Astrocyte (in vitro differentiated cells and primary cell): ENCODE results near the gene HSPB2. TPM values are rescaled to one million over a fixed set of nuclear protein-coding genes. Genes with fewer than 3 reads are reported as not detected.

Experiments used
- DNase-seq: peaks from one replicate; pipeline ENCODE4 v3.0.0-alpha.2; 2010; ENCODE audit warnings: low read depth
- FAIRE-seq: peaks from 2 replicates; lab custom pipeline; 2011; peaks lifted over from hg19 to GRCh38; lab: Jason Lieb, UNC
- H2AFZ ChIP-seq: 2 replicates; pipeline ENCODE4 v1.6.0; 2012; ENCODE audit warnings: low read depth, low read length, inconsistent platforms
- H3K27ac ChIP-seq: 2 replicates; pipeline ENCODE4 v1.5.1; 2011; ENCODE audit warnings: low read depth, low read length, inconsistent platforms
- H3K27me3 ChIP-seq: 2 replicates; pipeline ENCODE4 v1.6.0; 2011; ENCODE audit warnings: low read length, inconsistent platforms; ENCODE audit not compliant: insufficient read depth
- H3K36me3 ChIP-seq: 2 replicates; pipeline ENCODE4 v1.5.1; 2011; ENCODE audit warnings: low read length, inconsistent platforms; ENCODE audit not compliant: insufficient read depth
- H3K4me1 ChIP-seq: 2 replicates; pipeline ENCODE4 v1.5.1; 2011; ENCODE audit warnings: low read length, inconsistent platforms; ENCODE audit not compliant: insufficient read depth
- H3K4me2 ChIP-seq: 2 replicates; pipeline ENCODE4 v1.6.0; 2012; ENCODE audit warnings: low read length, inconsistent platforms
- H3K4me3 ChIP-seq: 2 replicates; pipeline ENCODE4 v1.5.1; 2011; ENCODE audit warnings: low read depth, mild to moderate bottlenecking, low read length, inconsistent platforms; ENCODE audit not compliant: insufficient read depth
- H3K79me2 ChIP-seq: 2 replicates; pipeline ENCODE4 v1.6.0; 2012; ENCODE audit warnings: mild to moderate bottlenecking, low read length, inconsistent platforms; ENCODE audit not compliant: insufficient read depth
- H3K9ac ChIP-seq: 2 replicates; pipeline ENCODE4 v1.6.0; 2012; ENCODE audit warnings: mild to moderate bottlenecking, low read length, inconsistent platforms
- H3K9me3 ChIP-seq: 2 replicates; pipeline ENCODE4 v1.5.1; 2012; ENCODE audit warnings: low read depth, mild to moderate bottlenecking, low read length, inconsistent platforms; ENCODE audit not compliant: insufficient read depth
- H4K20me1 ChIP-seq: 2 replicates; pipeline ENCODE4 v1.6.0; 2012; ENCODE audit warnings: low read length, inconsistent platforms; ENCODE audit not compliant: insufficient read depth
- H3K27ac Mint-ChIP-seq: one replicate; pipeline ENCODE4 v1.8.0; 2021; ENCODE audit warnings: mild to moderate bottlenecking, mixed read lengths; ENCODE audit not compliant: unreplicated experiment
- H3K27me3 Mint-ChIP-seq: one replicate; pipeline ENCODE4 v1.8.0; 2021; ENCODE audit warnings: low read depth, mixed read lengths; ENCODE audit not compliant: unreplicated experiment
- H3K36me3 Mint-ChIP-seq: one replicate; pipeline ENCODE4 v1.8.0; 2021; ENCODE audit warnings: low read depth, mixed read lengths; ENCODE audit not compliant: unreplicated experiment
- H3K4me1 Mint-ChIP-seq: one replicate; pipeline ENCODE4 v1.8.0; 2021; ENCODE audit warnings: low read depth, mixed read lengths; ENCODE audit not compliant: unreplicated experiment
- H3K4me3 Mint-ChIP-seq: one replicate; pipeline ENCODE4 v1.8.0; 2021; ENCODE audit warnings: mild to moderate bottlenecking, moderate library complexity, mixed read lengths; ENCODE audit not compliant: unreplicated experiment
- H3K9me3 Mint-ChIP-seq: one replicate; pipeline ENCODE4 v1.8.0; 2021; ENCODE audit warnings: mild to moderate bottlenecking, mixed read lengths; ENCODE audit not compliant: unreplicated experiment
- CTCF ChIP-seq: IDR thresholded peaks from 2 replicates; pipeline ENCODE4 v1.5.1; 2011; ENCODE audit warnings: low read depth, mild to moderate bottlenecking, inconsistent platforms, low read length, moderate library complexity; ENCODE audit not compliant: insufficient read depth
- EZH2 ChIP-seq: IDR thresholded peaks from 2 replicates; pipeline ENCODE4 v1.6.1; 2012; ENCODE audit warnings: mild to moderate bottlenecking, low read length, inconsistent platforms; ENCODE audit not compliant: insufficient read depth
- total RNA-seq: library from RNA; stranded (reverse); gene quantifications from 2 replicates; pipeline ENCODE4 v1.2.1, GENCODE V29; 2021

HSPB2 gene
- total RNA-seq, 1 donor from 2014 or later: not detected

DNA sequence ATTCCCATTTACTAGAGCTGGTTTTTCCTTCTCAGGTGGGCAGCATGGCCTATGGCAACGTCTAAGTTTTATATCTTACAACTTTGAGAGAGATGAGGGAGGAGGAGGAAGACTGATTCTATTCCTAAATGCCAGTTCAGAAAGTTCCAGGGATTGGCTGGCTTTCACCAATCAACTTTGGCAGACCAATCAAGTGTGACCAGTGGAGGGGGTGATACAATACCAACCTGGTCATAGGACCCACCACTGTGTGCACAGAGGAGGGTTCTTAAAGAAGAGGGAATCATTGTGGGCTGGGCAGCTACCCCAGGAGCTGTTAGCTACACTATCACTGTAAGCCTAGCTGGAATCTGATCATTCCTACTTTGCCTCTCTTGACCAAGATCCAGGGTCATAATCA lies 32.7 kb downstream of the HSPB2 start:
- H3K4me3 Mint-ChIP-seq: peak overlapping the region; percentile 11
- TF ChIP-seq CTCF (no peak), EZH2 (no peak)
- Histone ChIP-seq H3K9me3 (no peaks in the 10 kb centered on the region), H2AFZ (peak overlapping the region; percentile 9), H3K4me3 (peak overlapping the region; percentile 2), H3K27ac (peak overlapping the region; percentile 86), H3K27me3 (no peaks in the 10 kb centered on the region), H3K4me2 (peak overlapping the region; percentile 60), H3K79me2 (peaks cover 18% of the 10 kb centered on the region), H3K4me1 (peaks cover 23% of the 10 kb centered on the region), H3K36me3 (no peaks in the 10 kb centered on the region), H4K20me1 (no peaks in the 10 kb centered on the region), H3K9ac (peak overlapping the region; percentile 67)
- H3K27ac Mint-ChIP-seq: peak overlapping the region; percentile 99
- no peaks in the 10 kb centered on the region for H3K27me3 Mint-ChIP-seq
- no peaks in the 10 kb centered on the region for H3K9me3 Mint-ChIP-seq
- H3K36me3 Mint-ChIP-seq: no peaks in the 10 kb centered on the region
- peaks cover 22% of the 10 kb centered on the region for H3K4me1 Mint-ChIP-seq
- FAIRE-seq (no peak), DNase-seq (no peak)

GRCh38 chr11:111946499-111946898 lies 34.0 kb downstream of the HSPB2 start:
- Mint-ChIP-seq H3K4me3 (no peak overlapping the region), H3K9me3 (no peaks in the 10 kb centered on the region), H3K27ac (no peak overlapping the region), H3K27me3 (no peaks in the 10 kb centered on the region), H3K36me3 (no peaks in the 10 kb centered on the region), H3K4me1 (peaks cover 18% of the 10 kb centered on the region)
- Histone ChIP-seq H3K79me2 (peaks cover 10% of the 10 kb centered on the region), H3K4me2 (no peak overlapping the region), H4K20me1 (no peaks in the 10 kb centered on the region), H2AFZ (no peak overlapping the region), H3K4me1 (peaks cover 22% of the 10 kb centered on the region), H3K9me3 (no peaks in the 10 kb centered on the region), H3K27ac (no peak overlapping the region), H3K4me3 (no peak overlapping the region), H3K9ac (no peak overlapping the region), H3K27me3 (no peaks in the 10 kb centered on the region), H3K36me3 (no peaks in the 10 kb centered on the region)
- TF ChIP-seq CTCF (no peak), EZH2 (no peak)
- no peak for FAIRE-seq
- DNase-seq: no peak

DNA sequence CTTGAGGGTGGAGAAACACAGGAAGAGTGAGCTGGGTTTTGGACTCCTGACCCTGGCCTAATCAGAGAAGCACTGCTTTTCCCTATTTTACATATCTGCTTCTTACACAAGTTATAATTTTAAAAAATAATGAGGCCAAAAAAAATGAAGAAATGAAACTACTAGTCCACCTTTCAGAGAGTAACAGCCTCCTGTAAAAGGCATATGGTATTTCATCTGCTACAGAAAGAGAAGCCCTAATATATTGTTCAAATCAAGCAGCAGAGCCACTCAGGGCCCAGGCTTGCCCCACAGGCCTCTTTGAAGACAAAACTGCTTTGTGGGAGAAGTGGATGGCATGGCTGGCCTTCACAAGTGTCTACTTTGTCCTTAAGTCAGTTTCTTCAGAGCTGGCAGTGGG lies 34.6 kb downstream of the HSPB2 start:
- H3K4me1 Mint-ChIP-seq: peaks cover 18% of the 10 kb centered on the region
- Histone ChIP-seq H3K4me3 (no peak overlapping the region), H3K27ac (no peak overlapping the region), H3K9me3 (no peaks in the 10 kb centered on the region), H3K36me3 (no peaks in the 10 kb centered on the region), H3K4me2 (no peak overlapping the region), H3K4me1 (peaks cover 22% of the 10 kb centered on the region), H4K20me1 (no peaks in the 10 kb centered on the region), H3K9ac (no peak overlapping the region), H2AFZ (no peak overlapping the region), H3K79me2 (peaks cover 4% of the 10 kb centered on the region), H3K27me3 (no peaks in the 10 kb centered on the region)
- no peaks in the 10 kb centered on the region for H3K36me3 Mint-ChIP-seq
- TF ChIP-seq EZH2: no peak
- TF ChIP-seq CTCF: no peak
- H3K27me3 Mint-ChIP-seq: no peaks in the 10 kb centered on the region
- FAIRE-seq: no peak
- no peaks in the 10 kb centered on the region for H3K9me3 Mint-ChIP-seq
- no peak overlapping the region for H3K4me3 Mint-ChIP-seq
- peak overlapping the region; percentile 62 for H3K27ac Mint-ChIP-seq
- no peak for DNase-seq
